DOHH2 (cell line): ENCODE measurements around the gene RNU2-1.
A peak's percentile ranks its signal among the peaks of the same experiment; 100 is the strongest.
"Not testable (repeated sequence)": the region's sequence is repeated elsewhere in the genome, so short reads cannot be mapped to it uniquely, and the experiment has no call there.

ENCODE experiments used
- H3F3A ChIP-seq: fragments of 200-600 bp; sonication (generic), shearing (Covaris generic); 2 replicates; pipeline ENCODE4 v1.6.0; 2016; ENCODE audit warnings: antibody characterized with exemption, mild to moderate bottlenecking; ENCODE audit not compliant: control insufficient read depth, insufficient read depth
- H3K27ac ChIP-seq: fragments of 200-600 bp; sonication (generic); 2 replicates; pipeline ENCODE4 v1.5.1; 2014; ENCODE audit warnings: low read depth, mild to moderate bottlenecking, low read length, moderate library complexity
- H3K27me3 ChIP-seq: fragments of 200-600 bp; sonication (generic); 2 replicates; pipeline ENCODE4 v1.6.1; 2014; ENCODE audit warnings: mild to moderate bottlenecking, low read length, mixed read lengths; ENCODE audit not compliant: control insufficient read depth
- H3K36me3 ChIP-seq: fragments of 200-600 bp; sonication (generic); 2 replicates; pipeline ENCODE4 v1.6.1; 2014; ENCODE audit warnings: mild to moderate bottlenecking, low read length, moderate library complexity, mixed read lengths; ENCODE audit not compliant: control insufficient read depth
- H3K4me1 ChIP-seq: fragments of 200-600 bp; sonication (generic); 2 replicates; pipeline ENCODE4 v1.6.1; 2014; ENCODE audit warnings: mild to moderate bottlenecking, low read length, mixed read lengths; ENCODE audit not compliant: control insufficient read depth
- H3K4me2 ChIP-seq: fragments of 200-600 bp; sonication (generic); 2 replicates; pipeline ENCODE4 v1.6.0; 2014; ENCODE audit warnings: mild to moderate bottlenecking, low read length, moderate library complexity
- H3K4me3 ChIP-seq: fragments of 200-600 bp; sonication (generic); 2 replicates; pipeline ENCODE4 v1.5.1; 2014; ENCODE audit warnings: mild to moderate bottlenecking, low read length, mixed read lengths
- H3K79me2 ChIP-seq: fragments of 200-600 bp; sonication (generic); 2 replicates; pipeline ENCODE4 v1.6.1; 2014; ENCODE audit warnings: mild to moderate bottlenecking, low read length, mixed read lengths; ENCODE audit not compliant: control insufficient read depth
- H3K9me2 ChIP-seq: fragments of 200-600 bp; sonication (generic); replicated peaks from 2 replicates; pipeline ENCODE4 v1.6.1; 2014; ENCODE audit warnings: mild to moderate bottlenecking, low read length, mixed read lengths; ENCODE audit not compliant: control insufficient read depth
- H3K9me3 ChIP-seq: fragments of 200-600 bp; sonication (generic); 2 replicates; pipeline ENCODE4 v1.6.1; 2014; ENCODE audit warnings: antibody characterized with exemption, low read length, mixed read lengths; ENCODE audit not compliant: control insufficient read depth, insufficient read depth
- H4K20me1 ChIP-seq: fragments of 200-600 bp; sonication (generic); 2 replicates; pipeline ENCODE4 v1.6.0; 2014; ENCODE audit warnings: low read depth, mild to moderate bottlenecking, antibody characterized with exemption, low read length, moderate library complexity; ENCODE audit not compliant: control insufficient read depth, insufficient read depth
- CTCF ChIP-seq: fragments of 200-600 bp; sonication (generic); IDR thresholded peaks from one replicate; pipeline ENCODE4 v1.5.1; 2014; ENCODE audit warnings: antibody characterized with exemption, mild to moderate bottlenecking, low read depth, low read length; ENCODE audit not compliant: poor library complexity, severe bottlenecking
- EZH2phosphoT487 ChIP-seq: fragments of 200-600 bp; sonication (generic); IDR thresholded peaks from 2 replicates; pipeline ENCODE4 v1.6.1; 2017; ENCODE audit warnings: borderline replicate concordance, mild to moderate bottlenecking, antibody characterized with exemption, low read length, moderate library complexity, mixed read lengths

RNU2-1 gene

DNA sequence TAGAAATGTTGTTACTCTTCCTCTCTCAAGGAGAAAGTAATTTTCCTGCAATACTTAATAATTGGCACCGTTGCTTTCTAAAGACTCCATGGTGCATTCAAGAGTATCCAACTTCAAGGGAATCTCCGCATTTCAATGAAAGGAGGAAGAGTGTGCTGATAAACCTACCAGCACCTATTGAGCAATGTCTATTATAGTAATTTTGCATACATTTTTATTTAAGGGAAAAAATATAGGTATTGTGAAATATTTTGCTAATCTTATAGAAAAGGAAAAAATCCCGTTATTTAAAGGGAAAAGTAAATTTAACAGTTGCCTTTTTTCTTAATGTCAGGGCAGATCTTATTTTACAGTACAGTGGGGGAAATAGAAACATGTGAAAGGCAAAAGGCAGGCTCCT lies 23.2 kb downstream of the RNU2-1 start:
- Histone ChIP-seq H3K36me3 (peaks cover 10% of the 10 kb centered on the region), H4K20me1 (no peaks in the 10 kb centered on the region), H3K27ac (no peak overlapping the region), H3K4me3 (peak overlapping the region; percentile 80), H3K4me1 (peaks cover 27% of the 10 kb centered on the region), H3K4me2 (peak overlapping the region; percentile 84), H3K9me3 (no peaks in the 10 kb centered on the region), H3K9me2 (no peaks in the 10 kb centered on the region), H3F3A (peaks cover 7% of the 10 kb centered on the region), H3K79me2 (no peaks in the 10 kb centered on the region), H3K27me3 (no peaks in the 10 kb centered on the region)
- TF ChIP-seq CTCF (no peak), EZH2phosphoT487 (no peak)

GRCh38 chr17:43203013-43203412 lies 30.8 kb downstream of the RNU2-1 start:
- H3K4me1 ChIP-seq, H3K4me2 ChIP-seq, H4K20me1 ChIP-seq, H3K9me2 ChIP-seq, H3F3A ChIP-seq, H3K4me3 ChIP-seq, H3K9me3 ChIP-seq, H3K27ac ChIP-seq, H3K27me3 ChIP-seq, H3K36me3 ChIP-seq, H3K79me2 ChIP-seq: not testable (repeated sequence)

- H3K4me2 ChIP-seq, result no peak overlapping the region
- H3K27me3 ChIP-seq, result no peaks in the 10 kb centered on the region
- no peak overlapping the region for H3K4me3 ChIP-seq
- no peaks in the 10 kb centered on the region for H3F3A ChIP-seq
- H3K27ac ChIP-seq, result no peak overlapping the region
- peaks cover 13% of the 10 kb centered on the region for H3K36me3 ChIP-seq
- H3K4me1 ChIP-seq, result peaks cover 8% of the 10 kb centered on the region
- H3K79me2 ChIP-seq, result no peaks in the 10 kb centered on the region
- no peaks in the 10 kb centered on the region for H3K9me2 ChIP-seq
- H4K20me1 ChIP-seq, result no peaks in the 10 kb centered on the region
- no peaks in the 10 kb centered on the region for H3K9me3 ChIP-seq
- TF ChIP-seq CTCF, result no peak
- no peak for TF ChIP-seq EZH2phosphoT487
Observed at GRCh38 chr17:43200127-43200526, 33.6 kb downstream of the RNU2-1 start.

- Histone ChIP-seq H4K20me1 (no peaks in the 10 kb centered on the region), H3K36me3 (peaks cover 17% of the 10 kb centered on the region), H3K4me2 (no peak overlapping the region)
Observed at GRCh38 chr17:43199633-43200032, 34.1 kb downstream of the RNU2-1 start.

More at GRCh38 chr17:43199633-43200032, 34.1 kb downstream of the RNU2-1 start:
- no peaks in the 10 kb centered on the region for H3K27me3 ChIP-seq
- H3K9me3 ChIP-seq, result no peaks in the 10 kb centered on the region
- no peaks in the 10 kb centered on the region for H3F3A ChIP-seq
- H3K79me2 ChIP-seq, result no peaks in the 10 kb centered on the region
- no peak overlapping the region for H3K4me3 ChIP-seq
- peaks cover 8% of the 10 kb centered on the region for H3K4me1 ChIP-seq
- no peak overlapping the region for H3K27ac ChIP-seq
- no peaks in the 10 kb centered on the region for H3K9me2 ChIP-seq
- TF ChIP-seq CTCF (no peak), EZH2phosphoT487 (no peak)
